ENCODE data around the gene SLC7A5. TPM values are rescaled to one million over a fixed set of nuclear protein-coding genes. Genes with fewer than 3 reads are reported as not detected.
"Not testable (repeated sequence)": the region's sequence is repeated elsewhere in the genome, so short reads cannot be mapped to it uniquely, and the experiment has no call there.

SLC7A5 gene
- total RNA-seq, 2 donors from 2014 or later: 374 to 588 TPM

DNA sequence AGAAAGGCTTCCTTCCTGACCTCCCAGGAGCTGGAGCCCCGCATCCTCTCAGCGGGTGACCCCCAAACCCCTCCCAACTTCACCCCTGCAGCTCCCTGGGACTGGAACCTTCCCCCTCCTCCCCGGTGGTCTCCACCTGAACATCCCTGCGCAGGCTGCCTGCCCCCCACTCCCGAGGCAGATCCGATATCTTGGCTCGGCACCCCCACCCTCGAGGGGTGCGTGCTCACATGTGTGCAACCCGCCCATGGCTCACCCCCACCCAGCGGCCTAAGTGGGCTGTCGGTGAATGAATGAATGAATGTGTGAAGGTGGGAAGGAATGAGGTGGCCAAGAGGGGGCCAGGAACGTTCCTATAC, 39.7 kb downstream of the SLC7A5 start:
- DNase-seq: no peak
- WGBS, 2 experiments (ENCODE audit: insufficient coverage in 1 of 2, insufficient read length in 1 of 2): 91% methylated on average over 13 of the region's 13 CpGs; no CpG with 5 or more reads in 1 of the 2 experiments
- no peak overlapping the region for H3K27ac ChIP-seq (ENCODE audit: low read depth, low read length)
- H3K9ac ChIP-seq (ENCODE audit: extremely low read depth, low read length, poor library complexity, severe bottlenecking): no peak overlapping the region
- Mint-ChIP-seq H3K27ac (peak overlapping the region; percentile 53), H3K27me3 (ENCODE audit: insufficient read depth) (no peaks in the 10 kb centered on the region), H3K4me1 (peaks cover 28% of the 10 kb centered on the region), H3K36me3 (ENCODE audit: low read depth) (peaks cover 25% of the 10 kb centered on the region), H3K9me3 (no peaks in the 10 kb centered on the region), H3K4me3 (no peak overlapping the region)
- H3K4me3 ChIP-seq (ENCODE audit: low read length): no peak overlapping the region
- H3K27me3 ChIP-seq (ENCODE audit: control insufficient read depth, insufficient read depth, low read length, poor library complexity, severe bottlenecking): no peaks in the 10 kb centered on the region
- TF ChIP-seq CTCF (conservative IDR thresholded peaks at IDR 0.05): no peak
- peaks cover 54% of the 10 kb centered on the region for H3K36me3 ChIP-seq (ENCODE audit: control insufficient read depth, insufficient read depth, low read length)
- H3K4me1 ChIP-seq (ENCODE audit: control insufficient read depth, insufficient read depth, low read length): peaks cover 9% of the 10 kb centered on the region
- no peaks in the 10 kb centered on the region for H3K9me3 ChIP-seq (ENCODE audit: control insufficient read depth, low read length)

- WGBS, 2 experiments (ENCODE audit: insufficient coverage in 1 of 2, insufficient read length in 1 of 2): 92 to 96% methylated on average over 11 to 16 of the region's 16 CpGs
- Histone ChIP-seq H3K36me3 (ENCODE audit: control insufficient read depth, insufficient read depth, low read length) (peaks cover 48% of the 10 kb centered on the region), H3K4me1 (ENCODE audit: control insufficient read depth, insufficient read depth, low read length) (peaks cover 11% of the 10 kb centered on the region), H3K9me3 (ENCODE audit: control insufficient read depth, low read length) (no peaks in the 10 kb centered on the region), H3K4me3 (ENCODE audit: low read length) (no peak overlapping the region), H3K9ac (ENCODE audit: extremely low read depth, low read length, poor library complexity, severe bottlenecking) (no peak overlapping the region), H3K27me3 (ENCODE audit: control insufficient read depth, insufficient read depth, low read length, poor library complexity, severe bottlenecking) (no peaks in the 10 kb centered on the region), H3K27ac (ENCODE audit: low read depth, low read length) (no peak overlapping the region)
- no peak overlapping the region for H3K4me3 Mint-ChIP-seq
- H3K27me3 Mint-ChIP-seq (ENCODE audit: insufficient read depth): no peaks in the 10 kb centered on the region
- TF ChIP-seq CTCF (conservative IDR thresholded peaks at IDR 0.05): no peak
- no peak for DNase-seq
- no peaks in the 10 kb centered on the region for H3K9me3 Mint-ChIP-seq
- H3K27ac Mint-ChIP-seq: peak overlapping the region; percentile 39
- peaks cover 34% of the 10 kb centered on the region for H3K4me1 Mint-ChIP-seq
- H3K36me3 Mint-ChIP-seq (ENCODE audit: low read depth): peaks cover 23% of the 10 kb centered on the region
These were observed 40.2 kb downstream of the SLC7A5 start for GRCh38 chr16:87828907-87829621.

GRCh38 chr16:87828071-87828906, 41.0 kb downstream of the SLC7A5 start:
- Histone ChIP-seq H3K4me1 (ENCODE audit: control insufficient read depth, insufficient read depth, low read length) (peaks cover 16% of the 10 kb centered on the region), H3K27me3 (ENCODE audit: control insufficient read depth, insufficient read depth, low read length, poor library complexity, severe bottlenecking) (no peaks in the 10 kb centered on the region), H3K9me3 (ENCODE audit: control insufficient read depth, low read length) (no peaks in the 10 kb centered on the region), H3K4me3 (ENCODE audit: low read length) (no peak overlapping the region), H3K36me3 (ENCODE audit: control insufficient read depth, insufficient read depth, low read length) (peaks cover 43% of the 10 kb centered on the region), H3K27ac (ENCODE audit: low read depth, low read length) (no peak overlapping the region), H3K9ac (ENCODE audit: extremely low read depth, low read length, poor library complexity, severe bottlenecking) (no peak overlapping the region)
- peak overlapping the region; percentile 72 for H3K27ac Mint-ChIP-seq
- no peak for TF ChIP-seq CTCF (conservative IDR thresholded peaks at IDR 0.05)
- WGBS, 2 experiments (ENCODE audit: insufficient coverage in 1 of 2, insufficient read length in 1 of 2): 87 to 90% methylated on average over 13 to 20 of the region's 20 CpGs
- H3K4me1 Mint-ChIP-seq: peaks cover 39% of the 10 kb centered on the region
- no peak for DNase-seq
- H3K9me3 Mint-ChIP-seq: no peaks in the 10 kb centered on the region
- H3K27me3 Mint-ChIP-seq (ENCODE audit: insufficient read depth): no peaks in the 10 kb centered on the region
- no peak overlapping the region for H3K4me3 Mint-ChIP-seq
- peaks cover 20% of the 10 kb centered on the region for H3K36me3 Mint-ChIP-seq (ENCODE audit: low read depth)

GRCh38 chr16:87827588-87827915, 41.8 kb downstream of the SLC7A5 start:
- peaks cover 23% of the 10 kb centered on the region for H3K4me1 ChIP-seq (ENCODE audit: control insufficient read depth, insufficient read depth, low read length)
- not testable (repeated sequence) for H3K9me3 ChIP-seq (ENCODE audit: control insufficient read depth, low read length); H3K27me3 Mint-ChIP-seq (ENCODE audit: insufficient read depth); H3K27me3 ChIP-seq (ENCODE audit: control insufficient read depth, insufficient read depth, low read length, poor library complexity, severe bottlenecking); H3K27ac ChIP-seq (ENCODE audit: low read depth, low read length); H3K9ac ChIP-seq (ENCODE audit: extremely low read depth, low read length, poor library complexity, severe bottlenecking); H3K9me3 Mint-ChIP-seq; DNase-seq; H3K4me3 ChIP-seq (ENCODE audit: low read length); H3K4me3 Mint-ChIP-seq; H3K27ac Mint-ChIP-seq
- Mint-ChIP-seq H3K4me1 (peaks cover 46% of the 10 kb centered on the region), H3K36me3 (ENCODE audit: low read depth) (peaks cover 17% of the 10 kb centered on the region)
- WGBS, 2 experiments (ENCODE audit: insufficient coverage in 1 of 2, insufficient read length in 1 of 2): 83 to 89% methylated on average over 4 to 7 of the region's 7 CpGs
- H3K36me3 ChIP-seq (ENCODE audit: control insufficient read depth, insufficient read depth, low read length): peaks cover 35% of the 10 kb centered on the region
